ENCODE results near the gene DDX46. TPM values are rescaled to one million over a fixed set of nuclear protein-coding genes. Genes with fewer than 3 reads are reported as not detected.
A peak's percentile ranks its signal among the peaks of the same experiment; 100 is the strongest.

DDX46 gene
- total RNA-seq, 8 experiments from 2014 or later, result 24.8 to 80.6 (median 32.6) TPM

DNA sequence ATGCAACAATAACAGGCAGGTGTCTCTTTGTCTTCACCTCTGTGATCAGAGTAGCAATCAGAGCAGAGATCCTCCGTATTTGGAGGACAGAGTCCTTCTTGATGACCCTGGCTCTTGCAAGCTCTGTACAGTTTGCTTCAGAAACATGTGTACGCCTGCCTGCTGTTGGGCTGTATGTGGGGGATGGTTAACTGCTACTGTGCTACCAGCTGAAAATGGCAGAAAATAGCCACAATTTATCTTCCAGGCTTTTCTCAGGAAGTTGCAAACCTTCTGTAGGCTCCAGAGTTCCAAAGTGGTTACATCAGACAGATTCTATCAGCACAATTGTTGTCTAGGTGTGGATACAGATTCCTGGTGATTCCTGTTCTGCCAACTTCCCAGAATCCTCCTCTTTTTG, 35.5 kb downstream of the DDX46 start:
- Histone ChIP-seq H3K4me3 (no peak overlapping the region), H3K4me1 (replicated peaks in 1 of 2) (no peaks in the 10 kb centered on the region), H3K27ac (no peak overlapping the region)
- 90 to 100% (median 100%) methylated on average over 1 to 2 of the region's 2 CpGs; no CpG with 5 or more reads in 5 of the 10 experiments for WGBS, 10 experiments
- in situ Hi-C loops (cut with MboI; ENCODE audit: low pct_unique_long_range_greater_than_20kb in 2 of 9, low sequenced_read_pairs in 9 of 9, unreplicated experiment in 9 of 9), result loop anchor here in 1 of 9 experiments (25.0 kb wide), 1 partner anchor 107 kb away; no protein-coding TSS in a partner anchor
- peak in 1 of 8 experiments; percentile 53 for ATAC-seq (replicated peaks in 6 of 8)

DNA sequence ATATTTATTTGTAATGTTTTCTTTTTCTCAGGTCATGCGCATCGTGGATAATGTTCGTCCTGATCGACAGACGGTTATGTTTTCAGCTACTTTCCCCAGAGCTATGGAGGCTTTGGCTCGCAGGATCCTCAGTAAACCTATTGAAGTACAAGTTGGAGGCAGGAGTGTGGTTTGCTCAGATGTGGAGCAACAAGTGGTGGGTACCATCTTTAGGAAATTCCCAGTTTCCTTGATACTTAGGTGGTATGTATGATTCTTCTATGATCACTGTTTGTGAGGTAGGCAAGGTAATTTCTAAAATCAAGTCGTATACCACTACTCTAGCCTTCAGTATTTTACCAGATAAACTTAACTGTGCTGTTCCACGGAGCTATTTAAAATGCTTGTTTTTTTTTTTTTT, 36.2 kb downstream of the DDX46 start:
- peak in 1 of 8 experiments; percentile 46 for ATAC-seq (replicated peaks in 6 of 8)
- Histone ChIP-seq H3K4me3 (no peak overlapping the region), H3K4me1 (replicated peaks in 1 of 2) (no peaks in the 10 kb centered on the region), H3K27ac (no peak overlapping the region)
- WGBS, 10 experiments, result 36 to 100% (median 93%) methylated on average over 2 to 8 of the region's 8 CpGs
- in situ Hi-C loops (cut with MboI; ENCODE audit: low pct_unique_long_range_greater_than_20kb in 2 of 9, low sequenced_read_pairs in 9 of 9, unreplicated experiment in 9 of 9), result loop anchor here in 1 of 9 experiments (25.0 kb wide), 1 partner anchor 108 kb away; no protein-coding TSS in a partner anchor

DNA sequence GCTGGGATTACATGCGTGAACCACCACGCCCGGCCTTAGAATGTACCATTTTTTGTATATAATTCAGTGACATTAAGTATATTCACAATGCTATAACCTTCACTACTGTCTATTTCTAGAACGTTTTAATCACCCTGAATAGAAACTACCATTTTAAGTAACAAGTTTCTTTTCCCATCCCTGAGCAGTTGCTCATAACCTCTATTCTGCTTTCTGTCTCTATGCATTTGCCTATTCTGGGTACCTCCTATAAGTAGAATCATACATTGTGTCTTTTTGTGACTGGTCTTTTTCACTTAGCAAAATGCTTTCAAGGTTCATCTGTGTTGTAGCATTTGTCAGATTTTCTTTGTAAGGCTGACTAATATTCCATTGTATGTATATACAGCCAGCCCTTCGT, 39.9 kb downstream of the DDX46 start:
- Histone ChIP-seq H3K4me1 (replicated peaks in 1 of 2) (no peaks in the 10 kb centered on the region), H3K4me3 (no peak overlapping the region), H3K27ac (no peak overlapping the region)
- ATAC-seq (replicated peaks in 6 of 8), result no peak
- in situ Hi-C loops (cut with MboI; ENCODE audit: low pct_unique_long_range_greater_than_20kb in 2 of 9, low sequenced_read_pairs in 9 of 9, unreplicated experiment in 9 of 9), result loop anchor here in 1 of 9 experiments (25.0 kb wide), 1 partner anchor 111 kb away; no protein-coding TSS in a partner anchor
- 33 to 98% (median 92%) methylated on average over 1 to 5 of the region's 5 CpGs; no CpG with 5 or more reads in 2 of the 10 experiments for WGBS, 10 experiments

DNA sequence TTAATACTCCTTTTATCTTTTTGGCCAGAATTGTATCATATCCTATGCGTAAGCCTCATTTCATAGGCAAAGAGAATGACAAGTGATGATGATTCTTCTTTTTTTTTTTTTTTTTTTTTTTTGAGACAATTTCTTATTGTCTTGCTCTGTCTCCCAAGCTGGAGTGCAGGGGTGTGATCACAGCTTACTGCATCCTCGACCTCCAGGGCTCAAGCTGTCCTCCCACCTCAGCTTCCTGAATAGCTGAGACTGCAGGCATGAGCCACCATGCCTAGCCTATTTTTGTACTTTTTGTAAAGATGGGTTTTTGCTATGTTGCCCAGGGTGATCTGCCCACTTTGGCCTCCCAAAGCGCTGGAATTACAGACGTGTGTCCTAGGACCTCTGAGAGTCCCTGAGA, 45.2 kb downstream of the DDX46 start:
- in situ Hi-C loops (cut with MboI; ENCODE audit: low pct_unique_long_range_greater_than_20kb in 2 of 9, low sequenced_read_pairs in 9 of 9, unreplicated experiment in 9 of 9), result no loop called here
- no peaks in the 10 kb centered on the region for H3K4me1 ChIP-seq (replicated peaks in 1 of 2)
- H3K27ac ChIP-seq, result no peak overlapping the region
- 80 to 100% (median 96%) methylated on average over 1 to 3 of the region's 4 CpGs; no CpG with 5 or more reads in 2 of the 10 experiments for WGBS, 10 experiments
- no peak for ATAC-seq (replicated peaks in 6 of 8)
- no peak overlapping the region for H3K4me3 ChIP-seq

DNA sequence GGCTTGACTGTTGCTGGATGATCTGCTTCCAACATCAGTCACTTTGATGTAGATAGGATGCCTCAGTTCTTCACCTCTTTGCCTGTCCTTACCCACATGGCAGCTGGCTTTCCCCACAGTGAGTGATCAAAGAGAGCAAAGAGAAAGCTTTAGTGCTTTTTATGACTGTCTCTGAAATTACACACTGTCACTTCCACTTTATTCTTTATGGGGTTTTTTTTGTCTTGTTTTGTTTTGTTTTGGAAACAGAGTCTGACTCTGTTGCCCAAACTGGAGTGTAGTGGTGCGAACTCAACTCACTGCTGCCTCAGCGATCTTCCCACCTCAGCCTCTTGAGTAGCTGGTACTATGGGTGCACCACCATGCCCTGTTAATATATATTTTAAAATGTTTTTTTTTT, 54.8 kb downstream of the DDX46 start:
- in situ Hi-C loops (cut with MboI; ENCODE audit: low pct_unique_long_range_greater_than_20kb in 2 of 9, low sequenced_read_pairs in 9 of 9, unreplicated experiment in 9 of 9), result no loop called here
- Histone ChIP-seq H3K4me3 (no peak overlapping the region), H3K4me1 (replicated peaks in 1 of 2) (no peaks in the 10 kb centered on the region), H3K27ac (no peak overlapping the region)
- 90 to 100% (median 100%) methylated on average over 1 to 2 of the region's 2 CpGs; no CpG with 5 or more reads in 5 of the 10 experiments for WGBS, 10 experiments
- ATAC-seq (replicated peaks in 6 of 8), result no peak

DNA sequence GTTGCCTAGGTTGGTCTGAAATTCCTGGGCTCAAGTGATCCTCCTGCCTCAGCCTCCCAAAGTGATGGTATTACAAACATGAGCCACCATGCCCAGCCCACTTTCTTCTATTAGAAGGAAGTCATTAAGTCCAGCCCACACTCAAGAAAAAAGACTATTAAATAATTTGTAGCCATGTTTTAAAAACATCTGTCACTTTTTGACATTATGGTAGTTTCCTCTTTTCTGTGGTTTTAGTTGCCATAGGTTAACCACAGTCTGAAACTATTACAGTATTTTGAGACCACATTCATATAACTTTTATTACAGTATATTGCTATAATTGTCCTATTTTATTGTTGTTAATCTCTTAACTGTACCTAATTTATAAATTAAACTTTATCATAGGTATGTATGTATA, 55.2 kb downstream of the DDX46 start:
- ATAC-seq (replicated peaks in 6 of 8), result no peak
- H3K27ac ChIP-seq, result no peak overlapping the region
- in situ Hi-C loops (cut with MboI; ENCODE audit: low pct_unique_long_range_greater_than_20kb in 2 of 9, low sequenced_read_pairs in 9 of 9, unreplicated experiment in 9 of 9), result no loop called here
- H3K4me1 ChIP-seq (replicated peaks in 1 of 2), result no peaks in the 10 kb centered on the region
- no peak overlapping the region for H3K4me3 ChIP-seq

DNA sequence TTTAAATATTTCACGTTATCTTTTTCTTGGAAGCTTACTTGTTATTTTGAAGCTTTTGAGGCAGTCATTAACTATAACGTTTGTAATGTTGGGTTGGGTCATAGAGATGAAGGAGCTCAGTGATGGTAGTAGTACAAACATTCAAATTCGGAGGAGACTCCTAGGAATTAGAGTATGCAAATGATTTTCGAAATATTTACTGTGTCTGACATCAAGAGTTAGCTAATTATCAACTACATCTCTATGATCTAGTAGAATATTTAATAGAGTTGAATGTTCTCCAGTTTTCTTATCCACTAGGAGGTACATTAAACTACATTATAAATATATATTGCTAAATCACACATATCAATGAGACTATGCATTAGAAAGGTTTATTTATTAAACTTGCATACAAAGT, 58.4 kb downstream of the DDX46 start:
- no peak for ATAC-seq (replicated peaks in 6 of 8)
- Histone ChIP-seq H3K27ac (no peak overlapping the region), H3K4me3 (no peak overlapping the region), H3K4me1 (replicated peaks in 1 of 2) (no peaks in the 10 kb centered on the region)
- WGBS, 10 experiments, result 37 to 100% (median 90%) methylated on average over 1 to 4 of the region's 4 CpGs
- in situ Hi-C loops (cut with MboI; ENCODE audit: low pct_unique_long_range_greater_than_20kb in 2 of 9, low sequenced_read_pairs in 9 of 9, unreplicated experiment in 9 of 9), result no loop called here

DNA sequence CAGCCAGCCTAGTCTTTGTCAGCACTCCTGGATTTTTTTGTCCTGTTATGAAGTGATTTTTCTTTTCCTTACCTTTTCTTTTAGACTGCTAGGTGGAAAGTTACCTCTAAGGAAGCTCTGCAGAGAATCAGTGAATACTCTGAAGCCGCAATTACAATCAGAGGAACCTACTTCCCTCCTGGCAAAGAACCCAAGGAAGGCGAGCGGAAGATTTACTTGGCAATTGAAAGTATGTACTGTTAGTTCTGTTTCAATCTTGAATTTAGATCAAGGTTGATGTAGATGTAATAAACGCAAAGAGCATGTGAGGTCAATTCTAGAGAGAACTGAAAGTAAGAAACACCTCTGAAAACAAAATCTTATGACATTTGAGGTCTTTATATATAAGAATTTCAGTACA, 60.2 kb downstream of the DDX46 start:
- no peak overlapping the region for H3K27ac ChIP-seq
- H3K4me1 ChIP-seq (replicated peaks in 1 of 2), result no peaks in the 10 kb centered on the region
- WGBS, 10 experiments, result 74 to 100% (median 91%) methylated on average over 2 to 4 of the region's 4 CpGs
- no peak overlapping the region for H3K4me3 ChIP-seq
- in situ Hi-C loops (cut with MboI; ENCODE audit: low pct_unique_long_range_greater_than_20kb in 2 of 9, low sequenced_read_pairs in 9 of 9, unreplicated experiment in 9 of 9), result no loop called here
- no peak for ATAC-seq (replicated peaks in 6 of 8)

DNA sequence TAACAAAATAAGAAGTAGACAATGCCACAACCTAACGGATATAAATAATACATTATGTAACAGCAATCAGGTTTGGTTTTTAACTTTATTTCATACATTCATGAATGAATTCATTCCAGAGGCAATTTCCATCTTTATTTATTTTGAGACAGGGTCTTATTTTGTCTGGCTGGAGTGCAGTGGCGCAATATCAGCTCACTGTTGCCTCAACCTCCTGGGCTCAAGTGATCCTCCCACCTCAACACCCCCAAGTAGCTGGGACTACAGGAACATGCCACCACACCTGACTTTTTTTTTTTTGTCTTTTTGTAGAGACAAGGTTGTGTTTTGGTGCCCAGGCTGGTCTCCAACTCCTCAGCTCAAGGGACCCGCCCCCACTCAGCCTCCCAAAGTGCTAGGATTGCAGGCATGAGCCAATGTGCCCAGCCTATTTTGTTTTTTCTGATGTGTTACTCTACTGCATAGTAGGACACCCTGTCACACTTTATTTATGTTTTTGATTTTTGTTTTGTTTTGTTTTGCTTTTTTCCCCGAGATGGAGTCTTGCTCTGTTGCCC, 60.9 kb downstream of the DDX46 start:
- H3K4me1 ChIP-seq (replicated peaks in 1 of 2), result no peaks in the 10 kb centered on the region
- in situ Hi-C loops (cut with MboI; ENCODE audit: low pct_unique_long_range_greater_than_20kb in 2 of 9, low sequenced_read_pairs in 9 of 9, unreplicated experiment in 9 of 9), result no loop called here
- no peak overlapping the region for H3K27ac ChIP-seq
- WGBS, 10 experiments, result 85 to 100% (median 96%) methylated on average over 1 to 4 of the region's 4 CpGs
- H3K4me3 ChIP-seq, result no peak overlapping the region
- ATAC-seq (replicated peaks in 6 of 8), result no peak

DNA sequence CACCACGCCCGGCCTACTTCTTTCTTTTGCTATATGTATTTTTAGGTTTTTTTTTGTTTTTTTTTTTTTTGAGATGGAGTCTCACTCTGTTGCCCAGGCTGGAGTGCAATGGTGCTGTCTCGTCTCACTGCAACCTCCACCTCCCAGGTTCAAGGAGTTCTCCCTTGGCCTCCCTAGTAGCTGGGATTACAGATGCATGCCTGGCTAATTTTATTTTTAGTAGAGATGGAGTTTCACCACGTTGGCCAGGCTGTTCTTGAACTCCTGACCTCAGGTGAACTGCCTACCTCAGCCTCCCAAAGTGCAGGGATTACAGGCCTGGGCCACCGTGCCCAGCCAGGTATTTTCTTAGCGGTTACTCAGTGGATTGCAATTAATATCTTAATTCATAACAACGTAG, 63.3 kb downstream of the DDX46 start:
- no peaks in the 10 kb centered on the region for H3K4me1 ChIP-seq (replicated peaks in 1 of 2)
- in situ Hi-C loops (cut with MboI; ENCODE audit: low pct_unique_long_range_greater_than_20kb in 2 of 9, low sequenced_read_pairs in 9 of 9, unreplicated experiment in 9 of 9), result no loop called here
- no peak overlapping the region for H3K4me3 ChIP-seq
- H3K27ac ChIP-seq, result no peak overlapping the region
- 80 to 100% (median 98%) methylated on average over 1 to 5 of the region's 7 CpGs for WGBS, 10 experiments
- no peak for ATAC-seq (replicated peaks in 6 of 8)

DNA sequence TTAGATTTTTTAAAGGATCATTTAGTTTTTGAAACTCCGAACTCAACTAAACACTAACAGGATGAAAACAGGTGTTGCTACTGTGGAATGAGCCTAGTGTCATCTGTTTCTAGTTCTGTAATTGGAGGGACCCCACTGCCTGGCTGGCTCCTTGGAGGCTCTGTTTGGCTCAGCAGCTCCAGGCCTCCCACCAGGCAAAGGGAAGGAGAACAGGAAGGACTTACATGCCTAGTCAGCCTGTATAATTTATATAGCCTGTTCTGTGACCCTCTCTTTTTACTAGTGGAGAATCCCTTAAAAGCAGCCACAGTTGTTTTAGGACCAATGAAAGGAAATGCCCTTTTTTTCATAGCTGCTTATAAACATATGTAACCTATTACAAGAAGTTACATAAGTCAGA, 66.1 kb downstream of the DDX46 start:
- Histone ChIP-seq H3K4me1 (replicated peaks in 1 of 2) (no peaks in the 10 kb centered on the region), H3K27ac (no peak overlapping the region), H3K4me3 (no peak overlapping the region)
- in situ Hi-C loops (cut with MboI; ENCODE audit: low pct_unique_long_range_greater_than_20kb in 2 of 9, low sequenced_read_pairs in 9 of 9, unreplicated experiment in 9 of 9), result no loop called here
- WGBS, 10 experiments, result 50 to 100% (median 95%) methylated on average over 1 of the region's 1 CpG; no CpG with 5 or more reads in 4 of the 10 experiments
- ATAC-seq (replicated peaks in 6 of 8), result no peak

DNA sequence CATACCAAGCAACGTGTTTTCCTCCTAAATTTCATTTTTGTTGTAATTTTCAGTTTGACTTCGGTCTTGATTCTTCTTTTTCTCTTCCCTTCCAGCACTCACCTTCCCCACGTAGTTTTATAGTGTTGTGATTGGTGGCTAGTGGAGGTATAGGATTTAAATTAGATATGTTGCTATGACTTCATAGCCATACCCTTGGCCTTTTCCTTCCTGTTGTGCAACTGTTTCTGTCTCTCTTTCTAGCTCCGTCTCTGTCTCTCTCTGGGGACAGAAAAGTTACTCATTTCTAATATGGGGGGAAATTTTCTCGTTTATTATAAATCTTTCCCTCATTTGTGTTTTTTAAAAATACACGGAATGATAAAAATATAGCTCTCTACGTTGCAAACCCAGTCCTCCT, 66.6 kb downstream of the DDX46 start:
- Histone ChIP-seq H3K27ac (no peak overlapping the region), H3K4me3 (no peak overlapping the region), H3K4me1 (replicated peaks in 1 of 2) (no peaks in the 10 kb centered on the region)
- WGBS, 10 experiments, result 84 to 100% (median 94%) methylated on average over 5 to 7 of the region's 7 CpGs
- no peak for ATAC-seq (replicated peaks in 6 of 8)
- in situ Hi-C loops (cut with MboI; ENCODE audit: low pct_unique_long_range_greater_than_20kb in 2 of 9, low sequenced_read_pairs in 9 of 9, unreplicated experiment in 9 of 9), result no loop called here

DNA sequence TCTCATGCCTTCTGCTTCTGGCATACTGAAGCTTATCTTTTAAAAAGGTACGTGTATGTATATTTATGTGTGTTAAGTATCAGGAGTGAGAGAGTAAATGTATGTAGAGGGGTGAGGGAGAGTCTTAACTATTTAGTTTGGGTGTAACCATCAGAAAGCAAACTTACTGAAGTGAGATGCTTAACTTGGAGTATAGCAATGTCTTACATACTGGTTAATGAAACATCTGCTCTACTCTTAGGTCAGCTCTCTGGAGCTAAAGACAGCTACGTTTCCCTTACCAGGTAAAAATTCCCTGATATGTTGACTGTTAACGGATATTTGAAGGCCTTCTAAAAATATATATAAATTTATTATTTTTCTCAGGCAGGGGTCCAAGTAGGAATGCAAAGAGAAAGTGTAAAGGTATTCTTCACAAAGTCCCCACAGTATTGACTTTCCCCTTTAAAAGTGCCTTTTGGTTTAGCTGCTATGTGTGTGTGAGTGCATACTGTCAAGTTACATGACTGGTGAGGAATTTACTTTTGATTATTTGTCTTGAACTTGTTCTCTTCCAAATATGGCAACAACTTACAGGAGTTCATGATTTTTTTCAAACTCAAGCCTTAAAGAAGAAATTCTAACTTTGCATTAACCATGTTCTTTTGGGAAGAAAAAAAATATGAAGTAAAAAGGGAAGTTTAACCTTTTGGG, 74.9 kb downstream of the DDX46 start:
- in situ Hi-C loops (cut with MboI; ENCODE audit: low pct_unique_long_range_greater_than_20kb in 2 of 9, low sequenced_read_pairs in 9 of 9, unreplicated experiment in 9 of 9), result no loop called here
- H3K4me3 ChIP-seq, result no peak overlapping the region
- H3K4me1 ChIP-seq (replicated peaks in 1 of 2), result no peaks in the 10 kb centered on the region
- WGBS, 10 experiments, result 60 to 100% (median 97%) methylated on average over 1 to 3 of the region's 3 CpGs; no CpG with 5 or more reads in 1 of the 10 experiments
- no peak overlapping the region for H3K27ac ChIP-seq
- no peak for ATAC-seq (replicated peaks in 6 of 8)

DNA sequence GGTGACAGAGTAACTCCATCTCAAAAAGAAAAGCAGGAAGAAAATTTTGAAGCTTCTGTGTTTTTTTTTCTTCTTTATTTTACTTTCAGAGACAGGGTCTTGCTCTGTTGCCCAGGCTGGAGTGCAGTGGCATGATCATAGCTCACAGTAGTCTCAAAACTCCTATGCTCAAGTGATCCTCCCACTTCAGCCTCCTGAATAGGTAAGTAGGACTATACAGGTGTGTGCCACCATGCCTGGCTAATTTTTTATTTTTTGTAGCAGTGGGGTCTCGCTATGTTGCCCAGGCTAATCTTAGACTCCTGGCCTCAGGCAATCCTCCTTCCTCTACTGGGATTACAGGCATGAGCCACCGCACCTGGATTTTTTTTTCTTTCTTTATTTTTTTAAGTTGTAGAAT, 77.0 kb downstream of the DDX46 start:
- no peak overlapping the region for H3K4me3 ChIP-seq
- no peak overlapping the region for H3K27ac ChIP-seq
- ATAC-seq (replicated peaks in 6 of 8), result no peak
- in situ Hi-C loops (cut with MboI; ENCODE audit: low pct_unique_long_range_greater_than_20kb in 2 of 9, low sequenced_read_pairs in 9 of 9, unreplicated experiment in 9 of 9), result no loop called here
- no peaks in the 10 kb centered on the region for H3K4me1 ChIP-seq (replicated peaks in 1 of 2)
- 94 to 100% (median 100%) methylated on average over 1 to 2 of the region's 2 CpGs; no CpG with 5 or more reads in 1 of the 10 experiments for WGBS, 10 experiments

All from motor neuron (in vitro differentiated cells).